Liver (tissue), 9 donors: ENCODE results near the gene RAB5IF. TPM values are rescaled to one million over a fixed set of nuclear protein-coding genes. Genes with fewer than 3 reads are reported as not detected.

Experiments
- DNase-seq: peaks from one replicate; pipeline ENCODE4 v3.0.0-alpha.2; 2017; ENCODE audit warnings: low spot score
- H3K27ac ChIP-seq, 2 donors: one replicate each; pipeline ENCODE4 v1.7.0; 2013; ENCODE audit warnings: inconsistent platforms in 2 of 2, low read length in 2 of 2, control low read depth in 1 of 2, low read depth in 1 of 2, mild to moderate bottlenecking in 1 of 2
- H3K27me3 ChIP-seq, 4 donors: one replicate each; pipeline versions ENCODE4 v1.6.1 to v1.7.0; 2013; ENCODE audit warnings: low read length in 3 of 4, inconsistent platforms in 1 of 4, mild to moderate bottlenecking in 1 of 4, moderate library complexity in 1 of 4; ENCODE audit not compliant: control insufficient read depth in 4 of 4, insufficient read depth in 4 of 4
- H3K36me3 ChIP-seq, 4 donors: one replicate each; pipeline versions ENCODE4 v1.6.1 to v1.7.0; 2013; ENCODE audit warnings: low read length in 3 of 4, mild to moderate bottlenecking in 3 of 4, low read depth in 1 of 4, moderate library complexity in 1 of 4; ENCODE audit not compliant: control insufficient read depth in 4 of 4, insufficient read depth in 3 of 4
- H3K4me1 ChIP-seq, 4 donors: one replicate each; pipeline versions ENCODE4 v1.6.1 to v1.7.0; 2013; ENCODE audit warnings: low read length in 3 of 4, mild to moderate bottlenecking in 3 of 4, moderate library complexity in 1 of 4; ENCODE audit not compliant: control insufficient read depth in 4 of 4, insufficient read depth in 4 of 4
- H3K4me3 ChIP-seq, 3 donors: one replicate each; pipeline versions ENCODE4 v1.6.1 to v1.7.0; 2013; ENCODE audit warnings: low read length in 3 of 3, control low read depth in 1 of 3, low read depth in 1 of 3, mild to moderate bottlenecking in 1 of 3
- H3K9ac ChIP-seq, 2 donors: one replicate each; pipeline ENCODE4 v1.7.0; 2013; ENCODE audit warnings: low read length in 2 of 2, mild to moderate bottlenecking in 2 of 2, moderate library complexity in 2 of 2, control low read depth in 1 of 2, low read depth in 1 of 2
- H3K9me3 ChIP-seq, 4 donors: one replicate each; pipeline versions ENCODE4 v1.6.1 to v1.7.0; 2013; ENCODE audit warnings: low read length in 3 of 4; ENCODE audit not compliant: control insufficient read depth in 4 of 4
- EGR1 ChIP-seq, 2 donors: IDR thresholded peaks; 2 replicates each; pipeline ENCODE4 v1.6.1; 2016 to 2018; ENCODE audit warnings: antibody characterized with exemption in 2 of 2, low read depth in 2 of 2
- FOXA1 ChIP-seq: IDR thresholded peaks from 2 replicates; pipeline ENCODE4 v1.6.1; 2016; ENCODE audit warnings: antibody characterized with exemption
- FOXA2 ChIP-seq: IDR thresholded peaks from 2 replicates; pipeline ENCODE4 v1.6.1; 2016; ENCODE audit warnings: antibody characterized with exemption
- GABPA ChIP-seq, 2 donors: IDR thresholded peaks in 1 of 2; conservative IDR thresholded peaks in 1 of 2; 2 replicates each; pipeline ENCODE4 v1.6.1; 2016; ENCODE audit warnings: antibody characterized with exemption in 2 of 2, mild to moderate bottlenecking in 1 of 2, moderate library complexity in 1 of 2
- HNF4A ChIP-seq, 2 donors: conservative IDR thresholded peaks; 2 replicates each; pipeline ENCODE4 v1.6.1; 2016; ENCODE audit warnings: antibody characterized with exemption in 2 of 2, mild to moderate bottlenecking in 2 of 2
- HNF4G ChIP-seq: IDR thresholded peaks from 2 replicates; pipeline ENCODE4 v1.6.1; 2016; ENCODE audit warnings: antibody characterized with exemption
- JUND ChIP-seq, 2 donors: IDR thresholded peaks; 2 replicates each; pipeline ENCODE4 v1.6.1; 2016; ENCODE audit warnings: antibody characterized with exemption in 2 of 2
- NR2F2 ChIP-seq: IDR thresholded peaks from 2 replicates; pipeline ENCODE4 v1.6.1; 2016; ENCODE audit warnings: antibody characterized with exemption
- RAD21 ChIP-seq, 2 donors: IDR thresholded peaks; 2 replicates each; pipeline ENCODE4 v1.6.1; 2016; ENCODE audit warnings: antibody characterized with exemption in 2 of 2, mild to moderate bottlenecking in 2 of 2
- RXRA ChIP-seq, 2 donors: IDR thresholded peaks; 2 replicates each; pipeline ENCODE4 v1.6.1; 2017 to 2018; ENCODE audit warnings: antibody characterized with exemption in 2 of 2, mild to moderate bottlenecking in 1 of 2
- SP1 ChIP-seq: IDR thresholded peaks from 2 replicates; pipeline ENCODE4 v1.6.1; 2018; ENCODE audit warnings: antibody characterized with exemption, mild to moderate bottlenecking
- TAF1 ChIP-seq: conservative IDR thresholded peaks from 2 replicates; pipeline ENCODE4 v1.6.1; 2016; ENCODE audit warnings: antibody characterized with exemption, mild to moderate bottlenecking
- WGBS: extraction: QIAGEN DNeasy Blood & Tissue Kit; methylation state at CpG from one replicate; pipeline ENCODE4 v1.1.7; 2013; 5-methylcytosine and 5-hydroxymethylcytosine counted together
- polyA plus RNA-seq, 2 donors: library from polyadenylated mRNA; stranded (reverse) in 1 of 2; unstranded in 1 of 2; fragments of 200-250 nt in 1 of 2; fragments of >200 nt in 1 of 2; fragmentation: Nextera tagmentation in 1 of 2; extraction: Ambion mirVana in 1 of 2; gene quantifications; one replicate each; pipeline versions ENCODE4 v1.2.1 to v1.2.3, GENCODE V29; 2013 to 2015
- total RNA-seq, 2 donors: library from RNA; depleted of rRNA; stranded (reverse); fragments of >200 nt; gene quantifications; one replicate each; pipeline ENCODE4 v1.2.3, GENCODE V29; 2014
- TF ChIP-seq, protein P1 (sequence below): IDR thresholded peaks from 2 replicates; pipeline ENCODE4 v1.6.1; 2016; ENCODE audit warnings: antibody characterized with exemption, mild to moderate bottlenecking
- TF ChIP-seq, protein P2 (sequence below): IDR thresholded peaks from 2 replicates; pipeline ENCODE4 v1.6.1; 2016; ENCODE audit warnings: antibody characterized with exemption
- TF ChIP-seq, protein P3 (sequence below): IDR thresholded peaks from 2 replicates; pipeline ENCODE4 v1.6.1; 2016; ENCODE audit warnings: antibody characterized with exemption
- TF ChIP-seq, protein P4 (sequence below): fragments of 150-350 bp; IDR thresholded peaks from 2 replicates; pipeline ENCODE4 v1.5.1; 2017; ENCODE audit warnings: improper control_type of control experiment, low read depth, low read length; ENCODE audit not compliant: missing input control
- TF ChIP-seq, protein P5 (sequence below): IDR thresholded peaks from 2 replicates; pipeline ENCODE4 v1.6.1; 2016; ENCODE audit warnings: antibody characterized with exemption
- donor health status: healthy.
- donor health status: healthy.
- donor health status: healthy.
- donor health status: healthy.
- donor health status: healthy.

The RAB5IF gene
- total and polyA plus RNA-seq, 4 donors, result 58.9 to 170 (median 125) TPM

DNA sequence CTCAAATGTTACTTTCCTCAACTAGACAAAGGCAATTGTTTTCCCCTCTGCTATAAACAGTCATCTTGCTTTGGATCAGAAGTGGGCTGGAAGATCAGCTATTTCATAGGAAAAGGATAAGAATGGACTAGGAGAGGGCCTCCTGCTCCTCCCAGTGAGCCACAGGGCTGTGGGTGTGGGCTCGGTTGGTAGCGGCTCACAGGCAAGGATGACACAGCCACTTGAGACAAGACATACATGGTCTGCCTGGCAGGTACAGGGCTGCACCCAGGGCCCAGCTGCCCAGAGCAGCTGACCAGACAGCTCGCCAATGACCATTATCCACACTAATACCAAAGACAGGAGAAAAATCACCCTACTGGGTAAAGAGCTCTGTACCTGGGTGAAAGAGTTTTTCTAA is 49.4 kb downstream of the RAB5IF start:
- over 99% methylated on average over 3 of the region's 3 CpGs for WGBS

More for the DNA sequence above, 49.4 kb downstream of the RAB5IF start:
- Histone ChIP-seq H3K9ac (no peak overlapping the region), H3K4me1 (peaks cover 0 to 2% (median 0%) of the 10 kb centered on the region in 4 donors), H3K27ac (no peak overlapping the region), H3K36me3 (peaks cover 2 to 15% (median 8%) of the 10 kb centered on the region in 4 donors), H3K9me3 (no peaks in the 10 kb centered on the region), H3K27me3 (no peaks in the 10 kb centered on the region), H3K4me3 (no peak overlapping the region)
- TF ChIP-seq JUND (IDR thresholded peaks at IDR 0.05) (no peak), TAF1 (no peak), HNF4G (no peak), EGR1 (IDR thresholded peaks at IDR 0.05; ENCODE audit: low read depth in 2 of 2) (no peak), HNF4A (conservative IDR thresholded peaks at IDR 0.05) (no peak), NR2F2 (no peak), SP1 (no peak), RXRA (IDR thresholded peaks at IDR 0.05) (no peak), GABPA (IDR thresholded peaks at IDR 0.05 in 1 of 2, conservative IDR thresholded peaks at IDR 0.05 in 1 of 2) (no peak), FOXA1 (no peak), RAD21 (IDR thresholded peaks at IDR 0.05) (no peak), FOXA2 (no peak)
- TF ChIP-seq, protein P1, sequence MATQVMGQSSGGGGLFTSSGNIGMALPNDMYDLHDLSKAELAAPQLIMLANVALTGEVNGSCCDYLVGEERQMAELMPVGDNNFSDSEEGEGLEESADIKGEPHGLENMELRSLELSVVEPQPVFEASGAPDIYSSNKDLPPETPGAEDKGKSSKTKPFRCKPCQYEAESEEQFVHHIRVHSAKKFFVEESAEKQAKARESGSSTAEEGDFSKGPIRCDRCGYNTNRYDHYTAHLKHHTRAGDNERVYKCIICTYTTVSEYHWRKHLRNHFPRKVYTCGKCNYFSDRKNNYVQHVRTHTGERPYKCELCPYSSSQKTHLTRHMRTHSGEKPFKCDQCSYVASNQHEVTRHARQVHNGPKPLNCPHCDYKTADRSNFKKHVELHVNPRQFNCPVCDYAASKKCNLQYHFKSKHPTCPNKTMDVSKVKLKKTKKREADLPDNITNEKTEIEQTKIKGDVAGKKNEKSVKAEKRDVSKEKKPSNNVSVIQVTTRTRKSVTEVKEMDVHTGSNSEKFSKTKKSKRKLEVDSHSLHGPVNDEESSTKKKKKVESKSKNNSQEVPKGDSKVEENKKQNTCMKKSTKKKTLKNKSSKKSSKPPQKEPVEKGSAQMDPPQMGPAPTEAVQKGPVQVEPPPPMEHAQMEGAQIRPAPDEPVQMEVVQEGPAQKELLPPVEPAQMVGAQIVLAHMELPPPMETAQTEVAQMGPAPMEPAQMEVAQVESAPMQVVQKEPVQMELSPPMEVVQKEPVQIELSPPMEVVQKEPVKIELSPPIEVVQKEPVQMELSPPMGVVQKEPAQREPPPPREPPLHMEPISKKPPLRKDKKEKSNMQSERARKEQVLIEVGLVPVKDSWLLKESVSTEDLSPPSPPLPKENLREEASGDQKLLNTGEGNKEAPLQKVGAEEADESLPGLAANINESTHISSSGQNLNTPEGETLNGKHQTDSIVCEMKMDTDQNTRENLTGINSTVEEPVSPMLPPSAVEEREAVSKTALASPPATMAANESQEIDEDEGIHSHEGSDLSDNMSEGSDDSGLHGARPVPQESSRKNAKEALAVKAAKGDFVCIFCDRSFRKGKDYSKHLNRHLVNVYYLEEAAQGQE, result no peak
- TF ChIP-seq, protein P2, sequence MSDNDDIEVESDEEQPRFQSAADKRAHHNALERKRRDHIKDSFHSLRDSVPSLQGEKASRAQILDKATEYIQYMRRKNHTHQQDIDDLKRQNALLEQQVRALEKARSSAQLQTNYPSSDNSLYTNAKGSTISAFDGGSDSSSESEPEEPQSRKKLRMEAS, result no peak
- TF ChIP-seq, protein P3, sequence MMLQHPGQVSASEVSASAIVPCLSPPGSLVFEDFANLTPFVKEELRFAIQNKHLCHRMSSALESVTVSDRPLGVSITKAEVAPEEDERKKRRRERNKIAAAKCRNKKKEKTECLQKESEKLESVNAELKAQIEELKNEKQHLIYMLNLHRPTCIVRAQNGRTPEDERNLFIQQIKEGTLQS, result no peak
- TF ChIP-seq, protein P4, sequence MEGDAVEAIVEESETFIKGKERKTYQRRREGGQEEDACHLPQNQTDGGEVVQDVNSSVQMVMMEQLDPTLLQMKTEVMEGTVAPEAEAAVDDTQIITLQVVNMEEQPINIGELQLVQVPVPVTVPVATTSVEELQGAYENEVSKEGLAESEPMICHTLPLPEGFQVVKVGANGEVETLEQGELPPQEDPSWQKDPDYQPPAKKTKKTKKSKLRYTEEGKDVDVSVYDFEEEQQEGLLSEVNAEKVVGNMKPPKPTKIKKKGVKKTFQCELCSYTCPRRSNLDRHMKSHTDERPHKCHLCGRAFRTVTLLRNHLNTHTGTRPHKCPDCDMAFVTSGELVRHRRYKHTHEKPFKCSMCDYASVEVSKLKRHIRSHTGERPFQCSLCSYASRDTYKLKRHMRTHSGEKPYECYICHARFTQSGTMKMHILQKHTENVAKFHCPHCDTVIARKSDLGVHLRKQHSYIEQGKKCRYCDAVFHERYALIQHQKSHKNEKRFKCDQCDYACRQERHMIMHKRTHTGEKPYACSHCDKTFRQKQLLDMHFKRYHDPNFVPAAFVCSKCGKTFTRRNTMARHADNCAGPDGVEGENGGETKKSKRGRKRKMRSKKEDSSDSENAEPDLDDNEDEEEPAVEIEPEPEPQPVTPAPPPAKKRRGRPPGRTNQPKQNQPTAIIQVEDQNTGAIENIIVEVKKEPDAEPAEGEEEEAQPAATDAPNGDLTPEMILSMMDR, result no peak
- TF ChIP-seq, protein P5, sequence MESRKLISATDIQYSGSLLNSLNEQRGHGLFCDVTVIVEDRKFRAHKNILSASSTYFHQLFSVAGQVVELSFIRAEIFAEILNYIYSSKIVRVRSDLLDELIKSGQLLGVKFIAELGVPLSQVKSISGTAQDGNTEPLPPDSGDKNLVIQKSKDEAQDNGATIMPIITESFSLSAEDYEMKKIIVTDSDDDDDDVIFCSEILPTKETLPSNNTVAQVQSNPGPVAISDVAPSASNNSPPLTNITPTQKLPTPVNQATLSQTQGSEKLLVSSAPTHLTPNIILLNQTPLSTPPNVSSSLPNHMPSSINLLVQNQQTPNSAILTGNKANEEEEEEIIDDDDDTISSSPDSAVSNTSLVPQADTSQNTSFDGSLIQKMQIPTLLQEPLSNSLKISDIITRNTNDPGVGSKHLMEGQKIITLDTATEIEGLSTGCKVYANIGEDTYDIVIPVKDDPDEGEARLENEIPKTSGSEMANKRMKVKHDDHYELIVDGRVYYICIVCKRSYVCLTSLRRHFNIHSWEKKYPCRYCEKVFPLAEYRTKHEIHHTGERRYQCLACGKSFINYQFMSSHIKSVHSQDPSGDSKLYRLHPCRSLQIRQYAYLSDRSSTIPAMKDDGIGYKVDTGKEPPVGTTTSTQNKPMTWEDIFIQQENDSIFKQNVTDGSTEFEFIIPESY, result no peak
- no peak for DNase-seq
